HG03060 (cell line): ENCODE measurements around the gene PPP5C.
"Not testable (repeated sequence)": the region's sequence is repeated elsewhere in the genome, so short reads cannot be mapped to it uniquely, and the experiment has no call there.

Experiments
- ATAC-seq: cut with Tn5 transposase; IDR thresholded peaks from one replicate; pipeline ENCODE4 v1.9.1; 2021; ENCODE audit warnings: low read depth, moderate number of reproducible peaks; ENCODE audit not compliant: unreplicated experiment

The PPP5C gene

GRCh38 chr19:46346821-46347571 is at the start of gene PPP5C:
Gene PPP5C (plus strand): TSS chr19:46347087. CDS start chr19:46347097, 10 bp downstream.
- peak; percentile 40 for ATAC-seq

GRCh38 chr19:46297700-46298478 is 49.0 kb upstream of the PPP5C start:
- ATAC-seq, result no peak

GRCh38 chr19:46298479-46299003 is 48.3 kb upstream of the PPP5C start:
- ATAC-seq, result no peak

- ATAC-seq, result no peak
These were observed 47.8 kb upstream of the PPP5C start for GRCh38 chr19:46299004-46299509.

GRCh38 chr19:46299695-46300094 is 47.2 kb upstream of the PPP5C start:
- no peak for ATAC-seq

- no peak for ATAC-seq
These were observed 43.6 kb upstream of the PPP5C start for GRCh38 chr19:46303322-46303690.

- ATAC-seq, result no peak
These were observed 43.0 kb upstream of the PPP5C start for GRCh38 chr19:46303691-46304397.

- ATAC-seq, result no peak
These were observed 40.4 kb upstream of the PPP5C start for GRCh38 chr19:46306501-46306900.

GRCh38 chr19:46308510-46308909 is 38.4 kb upstream of the PPP5C start:
- ATAC-seq, result no peak

- no peak for ATAC-seq
These were observed 37.8 kb upstream of the PPP5C start for GRCh38 chr19:46309056-46309455.

- ATAC-seq, result no peak
These were observed 35.4 kb upstream of the PPP5C start for GRCh38 chr19:46311444-46311843.

GRCh38 chr19:46313540-46314469 is 33.1 kb upstream of the PPP5C start:
- not testable (repeated sequence) for ATAC-seq

GRCh38 chr19:46317339-46317738 is 29.5 kb upstream of the PPP5C start:
- ATAC-seq, result no peak

- no peak for ATAC-seq
These were observed 27.3 kb upstream of the PPP5C start for GRCh38 chr19:46319613-46320012.

- no peak for ATAC-seq
These were observed 26.3 kb upstream of the PPP5C start for GRCh38 chr19:46320559-46320958.

GRCh38 chr19:46321653-46322052 is 25.2 kb upstream of the PPP5C start:
- no peak for ATAC-seq

- ATAC-seq, result not testable (repeated sequence)
These were observed 23.7 kb upstream of the PPP5C start for GRCh38 chr19:46323227-46323626.

GRCh38 chr19:46324277-46324676 is 22.6 kb upstream of the PPP5C start:
- no peak for ATAC-seq

GRCh38 chr19:46326608-46327007 is 20.3 kb upstream of the PPP5C start:
- no peak for ATAC-seq

- no peak for ATAC-seq
These were observed 18.8 kb upstream of the PPP5C start for GRCh38 chr19:46328079-46328478.
